VCaP (cell line): ENCODE results near the gene MAP3K3.

Source experiments
- H3K27ac ChIP-seq: fragments of 450-650 bp; 2 replicates; pipeline ENCODE4 v1.5.1; 2017
- TF ChIP-seq, protein P1 (sequence below): fragments of 450-650 bp; conservative IDR thresholded peaks from 2 replicates; pipeline ENCODE4 v1.5.1; 2017; ENCODE audit warnings: mild to moderate bottlenecking, moderate library complexity

MAP3K3 gene

DNA sequence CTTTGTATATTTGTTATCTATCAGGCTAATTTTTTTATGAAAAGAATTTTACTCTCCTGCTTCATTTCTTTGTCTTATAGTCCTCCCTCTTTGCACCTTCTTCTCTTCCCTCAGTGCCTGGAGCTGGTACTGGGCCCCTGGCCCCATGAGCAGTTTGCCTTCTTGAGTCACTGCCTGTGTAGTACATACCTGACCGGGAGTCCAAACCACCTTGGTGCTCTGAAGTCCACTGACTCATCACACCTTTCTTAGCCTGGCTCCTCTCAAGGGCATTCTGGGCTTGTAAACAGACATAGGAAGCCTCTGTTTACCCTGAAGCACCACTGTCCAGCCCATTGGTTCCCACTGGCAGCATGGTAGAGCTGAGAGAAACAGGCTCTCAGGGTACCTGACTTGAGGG lies 32.6 kb upstream of the MAP3K3 start:
- TF ChIP-seq, protein P1, sequence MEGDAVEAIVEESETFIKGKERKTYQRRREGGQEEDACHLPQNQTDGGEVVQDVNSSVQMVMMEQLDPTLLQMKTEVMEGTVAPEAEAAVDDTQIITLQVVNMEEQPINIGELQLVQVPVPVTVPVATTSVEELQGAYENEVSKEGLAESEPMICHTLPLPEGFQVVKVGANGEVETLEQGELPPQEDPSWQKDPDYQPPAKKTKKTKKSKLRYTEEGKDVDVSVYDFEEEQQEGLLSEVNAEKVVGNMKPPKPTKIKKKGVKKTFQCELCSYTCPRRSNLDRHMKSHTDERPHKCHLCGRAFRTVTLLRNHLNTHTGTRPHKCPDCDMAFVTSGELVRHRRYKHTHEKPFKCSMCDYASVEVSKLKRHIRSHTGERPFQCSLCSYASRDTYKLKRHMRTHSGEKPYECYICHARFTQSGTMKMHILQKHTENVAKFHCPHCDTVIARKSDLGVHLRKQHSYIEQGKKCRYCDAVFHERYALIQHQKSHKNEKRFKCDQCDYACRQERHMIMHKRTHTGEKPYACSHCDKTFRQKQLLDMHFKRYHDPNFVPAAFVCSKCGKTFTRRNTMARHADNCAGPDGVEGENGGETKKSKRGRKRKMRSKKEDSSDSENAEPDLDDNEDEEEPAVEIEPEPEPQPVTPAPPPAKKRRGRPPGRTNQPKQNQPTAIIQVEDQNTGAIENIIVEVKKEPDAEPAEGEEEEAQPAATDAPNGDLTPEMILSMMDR: no peak
- no peak overlapping the region for H3K27ac ChIP-seq

DNA sequence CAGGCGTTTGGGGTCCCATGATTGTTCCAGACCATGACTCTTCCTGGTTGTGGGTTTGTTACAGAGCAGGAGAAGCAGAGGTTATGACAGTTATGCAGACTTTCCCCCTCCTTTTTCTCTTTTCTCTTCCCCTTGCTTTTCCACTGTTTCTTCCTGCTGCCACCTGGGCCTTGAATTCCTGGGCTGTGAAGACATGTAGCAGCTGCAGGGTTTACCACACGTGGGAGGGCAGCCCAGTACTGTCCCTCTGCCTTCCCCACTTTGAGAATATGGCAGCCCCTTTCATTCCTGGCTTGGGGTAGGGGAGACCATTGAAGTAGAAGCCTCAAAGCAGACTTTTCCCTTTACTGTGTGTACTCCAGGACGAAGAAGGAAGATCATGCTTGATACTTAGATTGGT lies 29.4 kb upstream of the MAP3K3 start:
- peak overlapping the region; percentile 31; the same call in 1 of the 2 replicates for H3K27ac ChIP-seq
- TF ChIP-seq, protein P1: no peak

DNA sequence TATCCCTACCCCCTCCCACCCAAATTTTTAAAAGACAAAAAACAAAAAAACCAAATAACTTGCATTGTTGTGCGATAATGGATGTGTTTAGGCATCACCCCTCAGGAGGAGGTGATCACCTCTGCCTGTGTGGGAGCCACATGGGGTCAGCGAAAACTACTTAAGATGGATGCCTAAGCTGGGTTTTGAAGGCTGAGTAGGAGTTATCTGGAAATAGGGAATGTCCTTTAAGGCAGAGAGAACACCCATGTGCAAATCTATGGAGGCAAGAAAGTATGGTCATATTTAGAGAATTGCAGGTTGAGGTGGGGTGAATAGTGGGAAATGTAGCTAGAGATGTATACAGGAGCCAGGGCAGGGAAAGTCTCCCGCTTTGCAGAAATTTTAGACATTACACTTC lies 27.1 kb upstream of the MAP3K3 start:
- H3K27ac ChIP-seq: no peak overlapping the region
- TF ChIP-seq, protein P1: no peak

DNA sequence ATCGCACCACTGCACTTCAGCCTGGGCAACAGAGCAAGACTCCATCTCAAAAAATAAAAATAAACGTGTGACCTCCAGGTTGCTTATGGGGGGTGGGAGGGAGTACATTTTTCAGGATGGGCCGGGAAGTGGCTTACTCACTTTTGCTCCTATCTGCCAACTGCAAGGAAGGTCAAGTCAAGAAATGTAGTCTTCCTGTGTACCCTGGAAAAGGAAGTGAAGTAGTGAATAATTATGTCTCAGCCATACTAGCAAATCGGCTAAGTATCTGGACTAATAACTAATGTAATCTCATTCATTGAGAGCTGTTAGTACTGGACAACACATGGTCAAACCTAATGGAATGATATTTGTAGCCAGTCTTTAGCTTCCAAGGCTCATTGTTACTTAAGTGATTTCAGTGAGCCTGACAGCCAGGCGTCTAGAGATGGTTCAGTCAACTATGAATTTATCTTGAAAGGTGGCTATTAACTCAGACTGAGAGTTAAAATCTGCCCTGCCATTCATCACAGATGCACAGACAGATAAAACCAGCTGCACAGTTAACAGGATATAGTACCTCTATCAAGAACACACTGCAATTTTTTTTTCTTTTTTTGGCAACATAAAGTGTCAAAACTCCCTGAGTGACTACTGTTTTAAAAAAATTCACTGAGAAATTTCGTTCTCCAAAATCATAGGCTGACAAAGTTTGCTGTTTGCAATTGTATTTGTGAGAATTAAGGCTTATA lies 25.2 kb upstream of the MAP3K3 start:
- H3K27ac ChIP-seq: no peak overlapping the region
- TF ChIP-seq, protein P1: no peak

DNA sequence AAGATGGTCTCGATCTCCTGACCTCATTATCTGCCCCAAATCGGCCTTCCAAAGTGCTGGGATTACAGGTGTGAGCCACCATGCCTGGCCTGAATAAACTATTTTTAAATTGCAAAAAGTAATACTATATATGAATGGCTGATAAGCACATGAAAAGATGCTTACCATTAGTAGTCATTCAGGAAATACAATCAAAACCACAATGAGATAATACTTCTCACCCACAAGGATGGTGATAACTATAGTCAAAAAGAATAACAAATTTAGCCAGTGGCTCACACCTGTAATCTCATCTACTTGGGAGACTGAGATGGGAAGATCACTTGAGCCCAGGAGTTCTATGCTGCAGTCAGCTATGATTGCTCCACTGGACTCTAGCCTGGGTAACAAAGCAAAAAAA lies 23.9 kb upstream of the MAP3K3 start:
- TF ChIP-seq, protein P1: no peak
- no peak overlapping the region for H3K27ac ChIP-seq

DNA sequence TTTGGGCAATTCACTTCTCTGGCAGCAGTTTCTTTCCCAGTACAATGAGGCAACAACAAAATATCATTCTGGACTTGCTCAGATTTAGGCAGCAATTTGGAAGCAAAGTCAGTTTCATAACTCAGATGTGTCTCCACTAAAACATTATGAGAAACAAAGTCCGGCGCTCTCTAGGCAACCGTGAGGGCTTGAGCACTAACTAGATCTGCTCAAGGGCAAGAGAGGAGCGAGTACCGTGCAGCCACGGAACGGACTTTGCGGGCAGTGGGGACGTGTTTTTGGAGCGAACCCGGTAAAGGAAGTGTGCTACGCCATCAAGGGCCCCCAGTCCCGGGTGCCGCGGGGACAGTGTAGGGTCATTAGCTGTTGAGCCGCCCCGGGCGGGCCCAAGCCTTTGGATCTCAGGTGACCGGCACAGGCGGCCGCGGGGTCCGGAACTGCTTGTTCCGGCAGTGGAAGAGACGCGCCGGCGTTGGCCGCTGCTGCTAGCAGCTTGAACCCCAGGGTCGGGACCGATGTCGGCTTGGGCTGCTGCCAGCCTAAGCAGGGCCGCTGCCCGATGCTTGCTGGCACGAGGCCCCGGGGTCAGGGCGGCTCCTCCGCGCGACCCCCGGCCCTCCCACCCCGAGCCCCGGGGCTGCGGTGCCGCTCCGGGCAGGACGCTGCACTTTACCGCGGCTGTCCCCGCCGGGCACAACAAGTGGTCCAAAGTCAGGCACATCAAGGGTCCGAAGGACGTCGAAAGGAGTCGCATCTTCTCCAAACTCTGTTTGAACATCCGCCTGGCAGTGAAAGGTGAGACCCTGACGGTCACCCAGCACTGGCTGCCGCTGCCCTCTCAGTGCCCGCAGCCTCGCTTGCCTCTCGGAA lies 21.4 kb upstream of the MAP3K3 start, which contains the start of gene TACO1:
TSS of gene TACO1 (plus strand) at position 327 of the 870 bp plus-strand sequence. CDS start at position 516, 189 bp downstream.
- H3K27ac ChIP-seq: peak within 1 kb of the TSS; percentile 84
- TF ChIP-seq, protein P1: no peak
